Activated CD8-positive, alpha-beta memory T cell treated with anti-CD3 and anti-CD28 coated beads, Interleukin-2, amount 10 ng/mL, durations not matched to agents 7 days and 5 days (primary cell): Measurements from ENCODE around the gene NDUFA3. TPM values are rescaled to one million over a fixed set of nuclear protein-coding genes. Genes with fewer than 3 reads are reported as not detected.
"Not testable (repeated sequence)": the region's sequence is repeated elsewhere in the genome, so short reads cannot be mapped to it uniquely, and the experiment has no call there.

Experiments used
- ATAC-seq: fragments of 150-1000 bp; cut with Tn5 transposase; one replicate; pipeline ENCODE4 v1.10.0; 2021; ENCODE audit warnings: moderate library complexity
- CTCF ChIA-PET: fragments of 350-600 bp; sonication (Branson Sonifier 250); formaldehyde crosslinking; loops from one replicate; lab custom pipeline; 2021; ENCODE audit warnings: antibody characterized with exemption; lab: Charles Lee
- DNase-seq: peaks from one replicate; pipeline ENCODE4 v3.0.0-alpha.2; 2020
- H3K27ac Mint-ChIP-seq: one replicate; pipeline ENCODE4 v1.8.0; 2021; ENCODE audit warnings: mild to moderate bottlenecking, mixed read lengths
- H3K27me3 Mint-ChIP-seq: one replicate; pipeline ENCODE4 v1.8.0; 2021; ENCODE audit warnings: mixed read lengths
- H3K36me3 Mint-ChIP-seq: one replicate; pipeline ENCODE4 v1.8.0; 2021; ENCODE audit warnings: mild to moderate bottlenecking, mixed read lengths
- H3K4me1 Mint-ChIP-seq: one replicate; pipeline ENCODE4 v1.8.0; 2021; ENCODE audit warnings: mixed read lengths
- H3K4me3 Mint-ChIP-seq: one replicate; pipeline ENCODE4 v1.8.0; 2021; ENCODE audit warnings: mild to moderate bottlenecking, moderate library complexity, mixed read lengths
- H3K9me3 Mint-ChIP-seq: one replicate; pipeline ENCODE4 v1.8.0; 2022; ENCODE audit warnings: low read depth, mixed read lengths
- total RNA-seq, 2 experiments: library from RNA; stranded (reverse); gene quantifications; one replicate each; pipeline ENCODE4 v1.2.3, GENCODE V29; 2021

The NDUFA3 gene
- total RNA-seq: 100 to 1,000 TPM; 121 to 127 TPM

GRCh38 chr19:54102421-54103169 lies at the start of gene NDUFA3:
Gene NDUFA3 (plus strand): TSS chr19:54102855. CDS start chr19:54102879, 24 bp downstream.
- ATAC-seq (peak; percentile 99), DNase-seq (peak; percentile 99)
- peaks cover 19% of the 10 kb centered on the region for H3K36me3 Mint-ChIP-seq
- H3K9me3 Mint-ChIP-seq: no peaks in the 10 kb centered on the region
- no peaks in the 10 kb centered on the region for H3K27me3 Mint-ChIP-seq
- CTCF ChIA-PET: interaction anchor here (1.2 to 2.1 kb wide), 2 partner anchors 12 to 34 kb away, joined by 3 to 9 read pairs; partner anchors contain the start of genes CNOT3, PRPF31 and TFPT
- peaks cover 18% of the 10 kb centered on the region for H3K4me1 Mint-ChIP-seq
- peak within 1 kb of the TSS; percentile 99 for H3K4me3 Mint-ChIP-seq
- H3K27ac Mint-ChIP-seq: peak within 1 kb of the TSS; percentile 96

GRCh38 chr19:54062643-54063042 lies 40.0 kb upstream of the NDUFA3 start:
- Mint-ChIP-seq H3K9me3 (no peaks in the 10 kb centered on the region), H3K27me3 (no peaks in the 10 kb centered on the region), H3K27ac (no peak overlapping the region), H3K36me3 (no peaks in the 10 kb centered on the region), H3K4me1 (no peaks in the 10 kb centered on the region), H3K4me3 (no peak overlapping the region)
- ATAC-seq: no peak
- DNase-seq: no peak
- CTCF ChIA-PET: no interaction called here

- Mint-ChIP-seq H3K4me3 (no peak within 1 kb of the TSS), H3K4me1 (no peaks in the 10 kb centered on the region), H3K36me3 (no peaks in the 10 kb centered on the region), H3K27me3 (no peaks in the 10 kb centered on the region), H3K9me3 (no peaks in the 10 kb centered on the region), H3K27ac (no peak within 1 kb of the TSS)
- DNase-seq: no peak
- CTCF ChIA-PET: no interaction called here
- no peak for ATAC-seq
These were observed 39.1 kb upstream of the NDUFA3 start, which contains the start of gene VSTM1 for GRCh38 chr19:54063350-54064116. Gene VSTM1 (minus strand): TSS chr19:54063897. CDS start chr19:54063777, 120 bp downstream.

GRCh38 chr19:54069470-54069869 lies 33.2 kb upstream of the NDUFA3 start:
- H3K36me3 Mint-ChIP-seq: no peaks in the 10 kb centered on the region
- H3K27ac Mint-ChIP-seq: no peak overlapping the region
- H3K27me3 Mint-ChIP-seq: no peaks in the 10 kb centered on the region
- ATAC-seq (no peak), DNase-seq (no peak)
- no peak overlapping the region for H3K4me3 Mint-ChIP-seq
- H3K9me3 Mint-ChIP-seq: no peaks in the 10 kb centered on the region
- CTCF ChIA-PET: no interaction called here
- no peaks in the 10 kb centered on the region for H3K4me1 Mint-ChIP-seq

- ATAC-seq (no peak), DNase-seq (no peak)
- CTCF ChIA-PET: interaction anchor here (1.0 kb wide), 1 partner anchor 281 kb away, joined by 4 read pairs; no protein-coding TSS in a partner anchor
- Mint-ChIP-seq H3K27me3 (no peaks in the 10 kb centered on the region), H3K9me3 (no peaks in the 10 kb centered on the region), H3K4me1 (no peaks in the 10 kb centered on the region), H3K27ac (no peak overlapping the region), H3K4me3 (no peak overlapping the region), H3K36me3 (no peaks in the 10 kb centered on the region)
These were observed 28.8 kb upstream of the NDUFA3 start for GRCh38 chr19:54073829-54074228.

GRCh38 chr19:54074851-54075250 lies 27.8 kb upstream of the NDUFA3 start:
- H3K4me3 Mint-ChIP-seq: no peak overlapping the region
- CTCF ChIA-PET: no interaction called here
- no peaks in the 10 kb centered on the region for H3K9me3 Mint-ChIP-seq
- H3K27ac Mint-ChIP-seq: no peak overlapping the region
- no peak for ATAC-seq
- H3K36me3 Mint-ChIP-seq: peaks cover 1% of the 10 kb centered on the region
- no peaks in the 10 kb centered on the region for H3K4me1 Mint-ChIP-seq
- H3K27me3 Mint-ChIP-seq: no peaks in the 10 kb centered on the region
- DNase-seq: no peak

- ATAC-seq: no peak
- CTCF ChIA-PET: no interaction called here
- peaks cover 3% of the 10 kb centered on the region for H3K9me3 Mint-ChIP-seq
- no peak overlapping the region for H3K4me3 Mint-ChIP-seq
- H3K27ac Mint-ChIP-seq: no peak overlapping the region
- H3K36me3 Mint-ChIP-seq: peaks cover 1% of the 10 kb centered on the region
- H3K27me3 Mint-ChIP-seq: no peaks in the 10 kb centered on the region
- no peak for DNase-seq
- H3K4me1 Mint-ChIP-seq: no peaks in the 10 kb centered on the region
These were observed 25.3 kb upstream of the NDUFA3 start for GRCh38 chr19:54077334-54077733.

- no peak within 1 kb of the TSS for H3K4me3 Mint-ChIP-seq
- peaks cover 5% of the 10 kb centered on the region for H3K9me3 Mint-ChIP-seq
- CTCF ChIA-PET: no interaction called here
- DNase-seq (no peak), ATAC-seq (no peak)
- no peaks in the 10 kb centered on the region for H3K4me1 Mint-ChIP-seq
- H3K27me3 Mint-ChIP-seq: no peaks in the 10 kb centered on the region
- H3K36me3 Mint-ChIP-seq: peaks cover 1% of the 10 kb centered on the region
- no peak within 1 kb of the TSS for H3K27ac Mint-ChIP-seq
These were observed 21.6 kb upstream of the NDUFA3 start, which contains the start of gene TARM1 for GRCh38 chr19:54081032-54081431. Gene TARM1 (minus strand): TSS chr19:54081365. CDS start chr19:54081340, 25 bp downstream.

GRCh38 chr19:54084410-54084809 lies 18.2 kb upstream of the NDUFA3 start:
- ATAC-seq: no peak
- H3K27me3 Mint-ChIP-seq: peaks cover 6% of the 10 kb centered on the region
- H3K27ac Mint-ChIP-seq: no peak overlapping the region
- no peak overlapping the region for H3K4me3 Mint-ChIP-seq
- CTCF ChIA-PET: no interaction called here
- H3K9me3 Mint-ChIP-seq: peaks cover 5% of the 10 kb centered on the region
- no peak for DNase-seq
- H3K4me1 Mint-ChIP-seq: no peaks in the 10 kb centered on the region
- no peaks in the 10 kb centered on the region for H3K36me3 Mint-ChIP-seq

GRCh38 chr19:54094426-54095000 lies 8.1 kb upstream of the NDUFA3 start:
- CTCF ChIA-PET: interaction anchor here (0.7 to 1.3 kb wide), 2 partner anchors 15 to 265 kb away, joined by 3 read pairs; no protein-coding TSS in a partner anchor
- DNase-seq (no peak), ATAC-seq (no peak)
- H3K9me3 Mint-ChIP-seq: peaks cover 5% of the 10 kb centered on the region
- no peak overlapping the region for H3K4me3 Mint-ChIP-seq
- H3K27ac Mint-ChIP-seq: no peak overlapping the region
- H3K36me3 Mint-ChIP-seq: no peaks in the 10 kb centered on the region
- H3K27me3 Mint-ChIP-seq: peaks cover 15% of the 10 kb centered on the region
- H3K4me1 Mint-ChIP-seq: peaks cover 16% of the 10 kb centered on the region

GRCh38 chr19:54095136-54095858 lies 7.4 kb upstream of the NDUFA3 start:
- ATAC-seq (no peak), DNase-seq (no peak)
- Mint-ChIP-seq H3K4me3 (no peak overlapping the region), H3K27ac (no peak overlapping the region), H3K4me1 (peaks cover 16% of the 10 kb centered on the region), H3K27me3 (peaks cover 15% of the 10 kb centered on the region), H3K36me3 (no peaks in the 10 kb centered on the region), H3K9me3 (peaks cover 5% of the 10 kb centered on the region)
- CTCF ChIA-PET: interaction anchor here (0.5 to 1.5 kb wide), 5 partner anchors 20 to 307 kb away, joined by 3 to 5 read pairs (median 3); partner anchors contain the start of genes CNOT3, PRPF31 and TFPT

GRCh38 chr19:54095859-54096616 lies 6.6 kb upstream of the NDUFA3 start:
- peak; percentile 66 for DNase-seq
- not testable (repeated sequence) for H3K36me3 Mint-ChIP-seq, H3K9me3 Mint-ChIP-seq
- Mint-ChIP-seq H3K27ac (peak overlapping the region; percentile 53), H3K27me3 (peaks cover 15% of the 10 kb centered on the region), H3K4me1 (peaks cover 16% of the 10 kb centered on the region), H3K4me3 (peak overlapping the region; percentile 64)
- CTCF ChIA-PET: interaction anchor here (0.5 to 1.5 kb wide), 6 partner anchors 20 to 306 kb away, joined by 3 to 5 read pairs (median 3); partner anchors contain the start of genes CNOT3, PRPF31 and TFPT
- peak; percentile 83 for ATAC-seq
